Measurements from ENCODE around the gene B3GAT1.

GRCh38 chr11:134407321-134407828, 4.7 kb downstream of the B3GAT1 start:
- TF ChIP-seq CTCF (conservative IDR thresholded peaks at IDR 0.05; ENCODE audit: low read depth, low read length) = no peak
- no peak for TF ChIP-seq EZH2 (IDR thresholded peaks at IDR 0.05; ENCODE audit: borderline replicate concordance, low read depth, low read length, poor library complexity, severe bottlenecking)

All from A673 (cell line).